ENCODE results near the gene C1orf210. TPM values are rescaled to one million over a fixed set of nuclear protein-coding genes. Genes with fewer than 3 reads are reported as not detected.

Gene C1orf210
- total RNA-seq, 6 donors from 2014 or later: 12.5 to 38.3 (median 27.1) TPM

- no peak overlapping the region for H3K27ac ChIP-seq
- H3K4me1 ChIP-seq: no peaks in the 10 kb centered on the region
- TF ChIP-seq POLR2A (IDR thresholded peaks at IDR 0.05): no peak
- TF ChIP-seq EP300 (IDR thresholded peaks at IDR 0.05): no peak
- no peak for TF ChIP-seq CTCF (IDR thresholded peaks at IDR 0.05)
- TF ChIP-seq POLR2AphosphoS5 (IDR thresholded peaks at IDR 0.05): no peak
- DNase-seq: peak in 1 of 2 donors; percentile 54
- H3K4me3 ChIP-seq: no peak overlapping the region
- H3K9me3 ChIP-seq: peaks cover 0 to 3% (median 0%) of the 10 kb centered on the region in 4 donors
- WGBS, 2 donors: 97% methylated on average over 13 to 16 of the region's 16 CpGs
- H3K36me3 ChIP-seq: peaks cover 0 to 51% (median 18%) of the 10 kb centered on the region in 4 donors
- peak in 1 of 2 donors; percentile 42 for ATAC-seq (ENCODE audit: low FRiP score in 2 of 2)
- H3K27me3 ChIP-seq: no peaks in the 10 kb centered on the region
Observed at GRCh38 chr1:43321331-43321891, 36.0 kb upstream of the C1orf210 start.

- Histone ChIP-seq H3K9me3 (no peaks in the 10 kb centered on the region), H3K4me1 (no peaks in the 10 kb centered on the region), H3K27ac (no peak overlapping the region), H3K4me3 (no peak overlapping the region), H3K36me3 (peaks cover 0 to 54% (median 18%) of the 10 kb centered on the region in 4 donors), H3K27me3 (no peaks in the 10 kb centered on the region)
- no peak for DNase-seq
- ATAC-seq (ENCODE audit: low FRiP score in 2 of 2): no peak
- 86 to 93% methylated on average over 2 of the region's 3 CpGs for WGBS, 2 donors
- TF ChIP-seq POLR2A (IDR thresholded peaks at IDR 0.05) (no peak), POLR2AphosphoS5 (IDR thresholded peaks at IDR 0.05) (no peak), EP300 (IDR thresholded peaks at IDR 0.05) (no peak), CTCF (IDR thresholded peaks at IDR 0.05) (no peak)
Observed at GRCh38 chr1:43319766-43320165, 34.4 kb upstream of the C1orf210 start.

GRCh38 chr1:43319288-43319687 lies 33.9 kb upstream of the C1orf210 start:
- peaks cover 0 to 55% (median 18%) of the 10 kb centered on the region in 4 donors for H3K36me3 ChIP-seq
- TF ChIP-seq POLR2A (IDR thresholded peaks at IDR 0.05) (no peak), CTCF (IDR thresholded peaks at IDR 0.05) (no peak), EP300 (IDR thresholded peaks at IDR 0.05) (no peak), POLR2AphosphoS5 (IDR thresholded peaks at IDR 0.05) (no peak)
- H3K27me3 ChIP-seq: no peaks in the 10 kb centered on the region
- no peaks in the 10 kb centered on the region for H3K4me1 ChIP-seq
- no peaks in the 10 kb centered on the region for H3K9me3 ChIP-seq
- ATAC-seq (ENCODE audit: low FRiP score in 2 of 2): no peak
- 89 to 100% methylated on average over 5 of the region's 5 CpGs for WGBS, 2 donors
- H3K4me3 ChIP-seq: no peak overlapping the region
- no peak overlapping the region for H3K27ac ChIP-seq
- DNase-seq: no peak

GRCh38 chr1:43318831-43319230 lies 33.5 kb upstream of the C1orf210 start:
- DNase-seq (no peak), ATAC-seq (ENCODE audit: low FRiP score in 2 of 2) (no peak)
- no peaks in the 10 kb centered on the region for H3K9me3 ChIP-seq
- no peak overlapping the region for H3K27ac ChIP-seq
- no peak overlapping the region for H3K4me3 ChIP-seq
- no peaks in the 10 kb centered on the region for H3K4me1 ChIP-seq
- H3K36me3 ChIP-seq: peaks cover 0 to 52% (median 18%) of the 10 kb centered on the region in 4 donors
- 79 to 80% methylated on average over 4 of the region's 4 CpGs for WGBS, 2 donors
- TF ChIP-seq CTCF (IDR thresholded peaks at IDR 0.05): no peak
- no peak for TF ChIP-seq POLR2AphosphoS5 (IDR thresholded peaks at IDR 0.05)
- no peak for TF ChIP-seq EP300 (IDR thresholded peaks at IDR 0.05)
- TF ChIP-seq POLR2A (IDR thresholded peaks at IDR 0.05): no peak
- H3K27me3 ChIP-seq: no peaks in the 10 kb centered on the region
